Measurements from ENCODE around the gene PLCE1. TPM values are rescaled to one million over a fixed set of nuclear protein-coding genes. Genes with fewer than 3 reads are reported as not detected.

Gene PLCE1
- total and polyA plus RNA-seq, 2 donors (not counting 1 experiment from before 2014, with no cell fraction given) = 0.33 to 1.2 TPM

GRCh38 chr10:93999401-93999851 is 5.7 kb downstream of the PLCE1 start:
- Histone ChIP-seq H3K4me2 (ENCODE audit: extremely low read depth, insufficient read depth, low read length) (peak overlapping the region; percentile 71), H3K9me3 (ENCODE audit: control insufficient read depth, insufficient read depth, low read depth, low read length) (no peaks in the 10 kb centered on the region), H3K79me2 (ENCODE audit: control insufficient read depth, insufficient read depth, low read length) (no peaks in the 10 kb centered on the region), H3K9ac (ENCODE audit: insufficient read depth, low read length) (no peak overlapping the region), H2AFZ (ENCODE audit: low read length) (no peak overlapping the region), H3K36me3 (ENCODE audit: control insufficient read depth, insufficient read depth, low read length) (no peaks in the 10 kb centered on the region), H3K27ac (ENCODE audit: insufficient read depth, low read length) (no peak overlapping the region), H3K4me3 (replicated peaks in 1 of 4; ENCODE audit: control extremely low read depth in 1 of 4, insufficient read depth in 1 of 4, low read depth in 3 of 4, low read length in 4 of 4) (no peak overlapping the region), H3K27me3 (ENCODE audit: control insufficient read depth, insufficient read depth, low read length) (peaks cover 7% of the 10 kb centered on the region), H3K4me1 (ENCODE audit: control insufficient read depth, extremely low read depth, insufficient read depth, low read length) (peaks cover 7% of the 10 kb centered on the region), H4K20me1 (ENCODE audit: control insufficient read depth, extremely low read depth, insufficient read depth, low read length) (no peaks in the 10 kb centered on the region)
- peak; percentile 55 to 93 for DNase-seq (ENCODE audit: low read depth in 2 of 2)
- TF ChIP-seq EZH2 (IDR thresholded peaks at IDR 0.05; ENCODE audit: low read length, missing control alignments) = no peak
- TF ChIP-seq CTCF (conservative IDR thresholded peaks at IDR 0.05 in 1 of 2, IDR thresholded peaks at IDR 0.05 in 1 of 2; ENCODE audit: low read depth in 1 of 2, low read length in 2 of 2) = peak in 1 of 2 donors; percentile 14

GRCh38 chr10:94000638-94001415 is 7.1 kb downstream of the PLCE1 start:
- peaks cover 7% of the 10 kb centered on the region for H3K4me1 ChIP-seq (ENCODE audit: control insufficient read depth, extremely low read depth, insufficient read depth, low read length)
- no peak overlapping the region for H3K9ac ChIP-seq (ENCODE audit: insufficient read depth, low read length)
- H3K36me3 ChIP-seq (ENCODE audit: control insufficient read depth, insufficient read depth, low read length) = no peaks in the 10 kb centered on the region
- TF ChIP-seq CTCF (conservative IDR thresholded peaks at IDR 0.05 in 1 of 2, IDR thresholded peaks at IDR 0.05 in 1 of 2; ENCODE audit: low read depth in 1 of 2, low read length in 2 of 2) (no peak), EZH2 (IDR thresholded peaks at IDR 0.05; ENCODE audit: low read length, missing control alignments) (no peak)
- no peak overlapping the region for H2AFZ ChIP-seq (ENCODE audit: low read length)
- no peak overlapping the region for H3K4me3 ChIP-seq (replicated peaks in 1 of 4; ENCODE audit: control extremely low read depth in 1 of 4, insufficient read depth in 1 of 4, low read depth in 3 of 4, low read length in 4 of 4)
- no peaks in the 10 kb centered on the region for H3K9me3 ChIP-seq (ENCODE audit: control insufficient read depth, insufficient read depth, low read depth, low read length)
- no peak for DNase-seq (ENCODE audit: low read depth in 2 of 2)
- H3K4me2 ChIP-seq (ENCODE audit: extremely low read depth, insufficient read depth, low read length) = no peak overlapping the region
- H3K27me3 ChIP-seq (ENCODE audit: control insufficient read depth, insufficient read depth, low read length) = no peaks in the 10 kb centered on the region
- H3K27ac ChIP-seq (ENCODE audit: insufficient read depth, low read length) = no peak overlapping the region
- no peaks in the 10 kb centered on the region for H4K20me1 ChIP-seq (ENCODE audit: control insufficient read depth, extremely low read depth, insufficient read depth, low read length)
- no peaks in the 10 kb centered on the region for H3K79me2 ChIP-seq (ENCODE audit: control insufficient read depth, insufficient read depth, low read length)

- peaks cover 9% of the 10 kb centered on the region for H3K4me1 ChIP-seq (ENCODE audit: control insufficient read depth, extremely low read depth, insufficient read depth, low read length)
- no peak overlapping the region for H3K4me3 ChIP-seq (replicated peaks in 1 of 4; ENCODE audit: control extremely low read depth in 1 of 4, insufficient read depth in 1 of 4, low read depth in 3 of 4, low read length in 4 of 4)
- no peak for DNase-seq (ENCODE audit: low read depth in 2 of 2)
- H4K20me1 ChIP-seq (ENCODE audit: control insufficient read depth, extremely low read depth, insufficient read depth, low read length) = no peaks in the 10 kb centered on the region
- H3K4me2 ChIP-seq (ENCODE audit: extremely low read depth, insufficient read depth, low read length) = no peak overlapping the region
- H3K9ac ChIP-seq (ENCODE audit: insufficient read depth, low read length) = no peak overlapping the region
- no peaks in the 10 kb centered on the region for H3K9me3 ChIP-seq (ENCODE audit: control insufficient read depth, insufficient read depth, low read depth, low read length)
- TF ChIP-seq EZH2 (IDR thresholded peaks at IDR 0.05; ENCODE audit: low read length, missing control alignments) = no peak
- TF ChIP-seq CTCF (conservative IDR thresholded peaks at IDR 0.05 in 1 of 2, IDR thresholded peaks at IDR 0.05 in 1 of 2; ENCODE audit: low read depth in 1 of 2, low read length in 2 of 2) = no peak
- H3K79me2 ChIP-seq (ENCODE audit: control insufficient read depth, insufficient read depth, low read length) = no peaks in the 10 kb centered on the region
- H3K36me3 ChIP-seq (ENCODE audit: control insufficient read depth, insufficient read depth, low read length) = no peaks in the 10 kb centered on the region
- no peaks in the 10 kb centered on the region for H3K27me3 ChIP-seq (ENCODE audit: control insufficient read depth, insufficient read depth, low read length)
- H3K27ac ChIP-seq (ENCODE audit: insufficient read depth, low read length) = no peak overlapping the region
- H2AFZ ChIP-seq (ENCODE audit: low read length) = no peak overlapping the region
Observed at GRCh38 chr10:94001416-94001810, 7.7 kb downstream of the PLCE1 start.
